Ishikawa (cell line): ENCODE measurements around the gene HBS1L.

Experiments
- CEBPB ChIP-seq: IDR thresholded peaks from 2 replicates; pipeline ENCODE4 v1.6.1; 2012
- CREB1 ChIP-seq: IDR thresholded peaks from 2 replicates; pipeline ENCODE4 v1.6.1; 2012; ENCODE audit warnings: low read depth
- EGR1 ChIP-seq: IDR thresholded peaks from 2 replicates; pipeline ENCODE4 v1.6.1; 2012
- EP300 ChIP-seq: IDR thresholded peaks from 2 replicates; pipeline ENCODE4 v1.6.1; 2012; ENCODE audit warnings: borderline replicate concordance
- FOXM1 ChIP-seq: IDR thresholded peaks from 2 replicates; pipeline ENCODE4 v1.6.1; 2012; ENCODE audit warnings: low read depth, borderline replicate concordance
- MAX ChIP-seq: IDR thresholded peaks from 2 replicates; pipeline ENCODE4 v1.6.1; 2012
- NFIC ChIP-seq: IDR thresholded peaks from 2 replicates; pipeline ENCODE4 v1.6.1; 2012
- RAD21 ChIP-seq: IDR thresholded peaks from 2 replicates; pipeline ENCODE4 v1.6.1; 2012; ENCODE audit warnings: low read depth
- REST ChIP-seq: IDR thresholded peaks from 2 replicates; pipeline ENCODE4 v1.6.1; 2012; ENCODE audit warnings: low read depth, mild to moderate bottlenecking
- TAF1 ChIP-seq: IDR thresholded peaks from 2 replicates; pipeline ENCODE4 v1.6.1; 2012; ENCODE audit warnings: low read depth, mild to moderate bottlenecking
- TCF12 ChIP-seq: IDR thresholded peaks from 2 replicates; pipeline ENCODE4 v1.6.1; 2012; ENCODE audit warnings: low read depth
- TEAD4 ChIP-seq: IDR thresholded peaks from 2 replicates; pipeline ENCODE4 v1.6.1; 2012
- USF1 ChIP-seq: IDR thresholded peaks from 2 replicates; pipeline ENCODE4 v1.6.1; 2012
- YY1 ChIP-seq: IDR thresholded peaks from 2 replicates; pipeline ENCODE4 v1.6.1; 2012; ENCODE audit warnings: low read depth
- ZBTB7A ChIP-seq: IDR thresholded peaks from 2 replicates; pipeline ENCODE4 v1.6.1; 2012; ENCODE audit warnings: low read depth

Gene HBS1L

GRCh38 chr6:135095716-135096115 is 41.1 kb upstream of the HBS1L start:
- TF ChIP-seq RAD21: no peak
- no peak for TF ChIP-seq FOXM1

- TF ChIP-seq RAD21: no peak
- no peak for TF ChIP-seq EGR1
- TF ChIP-seq TEAD4: no peak
- no peak for TF ChIP-seq MAX
These were observed 39.8 kb upstream of the HBS1L start for GRCh38 chr6:135094403-135094821.

GRCh38 chr6:135093578-135093977 is 39.0 kb upstream of the HBS1L start:
- TF ChIP-seq FOXM1: no peak
- no peak for TF ChIP-seq YY1
- TF ChIP-seq NFIC: no peak
- TF ChIP-seq RAD21: no peak
- no peak for TF ChIP-seq TCF12
- TF ChIP-seq EP300: no peak
- TF ChIP-seq EGR1: no peak
- TF ChIP-seq ZBTB7A: no peak
- no peak for TF ChIP-seq CEBPB
- TF ChIP-seq MAX: no peak
- TF ChIP-seq REST: no peak
- TF ChIP-seq TEAD4: no peak
- TF ChIP-seq CREB1: no peak
- no peak for TF ChIP-seq TAF1
- TF ChIP-seq USF1: no peak

- TF ChIP-seq TCF12 (no peak), CREB1 (no peak), TAF1 (no peak), RAD21 (no peak), ZBTB7A (no peak)
These were observed 38.1 kb upstream of the HBS1L start for GRCh38 chr6:135092724-135093123.

GRCh38 chr6:135090819-135091218 is 36.2 kb upstream of the HBS1L start:
- TF ChIP-seq EGR1 (no peak), YY1 (no peak), USF1 (no peak), RAD21 (no peak), CEBPB (no peak), TCF12 (no peak), MAX (no peak), TEAD4 (no peak), FOXM1 (no peak), CREB1 (no peak), ZBTB7A (no peak), NFIC (no peak), REST (no peak), EP300 (no peak), TAF1 (no peak)

- TF ChIP-seq USF1 (no peak), TEAD4 (no peak), REST (no peak), ZBTB7A (no peak), CREB1 (no peak), YY1 (no peak), RAD21 (no peak), EP300 (no peak), FOXM1 (no peak), CEBPB (no peak), TAF1 (no peak), EGR1 (no peak)
These were observed 35.3 kb upstream of the HBS1L start for GRCh38 chr6:135089901-135090300.
